NCI-H1105 (cell line): ENCODE measurements around the gene FMNL2.

Source experiments
- DNase-seq: peaks from one replicate; lab custom pipeline; 2025; lab: John Stamatoyannopoulos, UW

Gene FMNL2

GRCh38 chr2:152558158-152558984 lies 223.4 kb downstream of the FMNL2 start:
- no peak for DNase-seq

GRCh38 chr2:152559008-152559407 lies 224.0 kb downstream of the FMNL2 start:
- no peak for DNase-seq

- DNase-seq, result no peak
Observed at GRCh38 chr2:152560166-152560565, 225.2 kb downstream of the FMNL2 start.

GRCh38 chr2:152560873-152561595 lies 226.1 kb downstream of the FMNL2 start:
- DNase-seq, result no peak

- DNase-seq, result no peak
Observed at GRCh38 chr2:152562198-152562884, 227.4 kb downstream of the FMNL2 start.

- DNase-seq, result no peak
Observed at GRCh38 chr2:152563764-152564163, 228.8 kb downstream of the FMNL2 start.

- no peak for DNase-seq
Observed at GRCh38 chr2:152564754-152565551, 230.0 kb downstream of the FMNL2 start.

GRCh38 chr2:152565884-152566727 lies 231.1 kb downstream of the FMNL2 start:
- DNase-seq, result no peak

- DNase-seq, result no peak
Observed at GRCh38 chr2:152566728-152567069, 231.7 kb downstream of the FMNL2 start.

GRCh38 chr2:152568531-152568930 lies 233.6 kb downstream of the FMNL2 start:
- no peak for DNase-seq

- DNase-seq, result no peak
Observed at GRCh38 chr2:152569186-152569585, 234.2 kb downstream of the FMNL2 start.

GRCh38 chr2:152571048-152571766 lies 236.2 kb downstream of the FMNL2 start:
- DNase-seq, result no peak

- no peak for DNase-seq
Observed at GRCh38 chr2:152572031-152572430, 237.1 kb downstream of the FMNL2 start.

- DNase-seq, result no peak
Observed at GRCh38 chr2:152573168-152573567, 238.2 kb downstream of the FMNL2 start.

- DNase-seq, result no peak
Observed at GRCh38 chr2:152577579-152577978, 242.6 kb downstream of the FMNL2 start.

- no peak for DNase-seq
Observed at GRCh38 chr2:152578573-152578972, 243.6 kb downstream of the FMNL2 start.

- DNase-seq, result no peak
Observed at GRCh38 chr2:152580714-152581113, 245.7 kb downstream of the FMNL2 start.

GRCh38 chr2:152581360-152581759 lies 246.4 kb downstream of the FMNL2 start:
- no peak for DNase-seq

GRCh38 chr2:152582081-152582480 lies 247.1 kb downstream of the FMNL2 start:
- DNase-seq, result no peak

GRCh38 chr2:152583512-152584229 lies 248.7 kb downstream of the FMNL2 start:
- no peak for DNase-seq
